OCI-LY1 (cell line): ENCODE measurements around the gene C2orf68.

Source experiments
- EZH2 ChIP-seq: fragments of 200-600 bp; sonication (generic), shearing (Covaris generic); IDR thresholded peaks from 2 replicates; pipeline ENCODE4 v1.8.0; 2017; ENCODE audit warnings: borderline replicate concordance, mixed run types, mild to moderate bottlenecking, antibody characterized with exemption, low read length, moderate library complexity, mixed read lengths
- TF ChIP-seq, protein P1 (sequence below): fragments of 200-600 bp; sonication (generic), shearing (Covaris generic); IDR thresholded peaks from 2 replicates; pipeline ENCODE4 v1.5.1; 2017; ENCODE audit warnings: mild to moderate bottlenecking, antibody characterized with exemption, low read length, moderate library complexity, mixed read lengths

DNA sequence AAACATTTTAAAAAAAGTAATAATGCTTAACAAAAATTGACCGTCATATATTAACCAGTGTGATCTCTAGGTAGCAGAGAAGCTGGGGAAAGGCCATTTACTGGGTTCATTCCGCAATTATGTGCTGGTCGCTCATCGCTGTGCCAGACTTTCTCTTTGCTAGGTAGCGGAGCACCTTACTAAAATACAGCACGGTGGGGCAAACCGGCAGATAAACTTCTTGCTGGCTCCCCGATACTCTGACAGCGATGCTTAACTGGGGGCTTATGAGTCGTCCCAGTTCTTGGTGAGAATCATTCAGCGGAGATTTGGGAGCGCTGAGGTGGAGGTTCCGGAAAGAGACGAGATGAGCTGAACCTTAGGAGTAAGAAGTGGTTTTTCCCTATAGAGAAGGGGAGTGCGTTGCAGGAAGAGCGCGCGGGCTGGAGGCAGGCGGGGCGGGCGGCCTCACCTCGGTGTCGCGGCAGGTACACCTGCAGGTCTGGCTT is 605 bp downstream of the C2orf68 start:
- TF ChIP-seq, protein P1, sequence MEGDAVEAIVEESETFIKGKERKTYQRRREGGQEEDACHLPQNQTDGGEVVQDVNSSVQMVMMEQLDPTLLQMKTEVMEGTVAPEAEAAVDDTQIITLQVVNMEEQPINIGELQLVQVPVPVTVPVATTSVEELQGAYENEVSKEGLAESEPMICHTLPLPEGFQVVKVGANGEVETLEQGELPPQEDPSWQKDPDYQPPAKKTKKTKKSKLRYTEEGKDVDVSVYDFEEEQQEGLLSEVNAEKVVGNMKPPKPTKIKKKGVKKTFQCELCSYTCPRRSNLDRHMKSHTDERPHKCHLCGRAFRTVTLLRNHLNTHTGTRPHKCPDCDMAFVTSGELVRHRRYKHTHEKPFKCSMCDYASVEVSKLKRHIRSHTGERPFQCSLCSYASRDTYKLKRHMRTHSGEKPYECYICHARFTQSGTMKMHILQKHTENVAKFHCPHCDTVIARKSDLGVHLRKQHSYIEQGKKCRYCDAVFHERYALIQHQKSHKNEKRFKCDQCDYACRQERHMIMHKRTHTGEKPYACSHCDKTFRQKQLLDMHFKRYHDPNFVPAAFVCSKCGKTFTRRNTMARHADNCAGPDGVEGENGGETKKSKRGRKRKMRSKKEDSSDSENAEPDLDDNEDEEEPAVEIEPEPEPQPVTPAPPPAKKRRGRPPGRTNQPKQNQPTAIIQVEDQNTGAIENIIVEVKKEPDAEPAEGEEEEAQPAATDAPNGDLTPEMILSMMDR, result no peak
- TF ChIP-seq EZH2, result no peak
